PFSK-1 (cell line): ENCODE results near the gene SEPTIN11.

ENCODE experiments used
- FOXP2 ChIP-seq: optimal IDR thresholded peaks from 2 replicates; pipeline ENCODE3; 2011; ENCODE audit warnings: borderline replicate concordance, control low read depth, inconsistent platforms; ENCODE audit not compliant: insufficient read depth; ENCODE audit errors: extremely low read length, extremely low read depth
- POLR2AphosphoS5 ChIP-seq: IDR thresholded peaks from 2 replicates; pipeline ENCODE4 v1.6.1; 2012; ENCODE audit warnings: low read depth, mild to moderate bottlenecking, control low read depth, low read length, moderate library complexity
- SIN3A ChIP-seq: IDR thresholded peaks from 2 replicates; pipeline ENCODE4 v1.6.1; 2012; ENCODE audit warnings: mild to moderate bottlenecking, low read length, moderate library complexity, borderline replicate concordance; ENCODE audit not compliant: insufficient read depth
- TAF1 ChIP-seq: IDR thresholded peaks from 2 replicates; pipeline ENCODE4 v1.6.1; 2012; ENCODE audit warnings: low read length, control low read depth, borderline replicate concordance; ENCODE audit not compliant: insufficient read depth
- TF ChIP-seq, protein P1 (sequence below), 2 experiments: IDR thresholded peaks; 2 replicates each; pipeline versions ENCODE4 v1.6.1 to v1.8.0; 2011 to 2012; ENCODE audit warnings: low read depth in 2 of 2, low read length in 2 of 2, control low read depth in 1 of 2, inconsistent platforms in 1 of 2, mild to moderate bottlenecking in 1 of 2, moderate library complexity in 1 of 2; ENCODE audit not compliant: insufficient read depth in 1 of 2

DNA sequence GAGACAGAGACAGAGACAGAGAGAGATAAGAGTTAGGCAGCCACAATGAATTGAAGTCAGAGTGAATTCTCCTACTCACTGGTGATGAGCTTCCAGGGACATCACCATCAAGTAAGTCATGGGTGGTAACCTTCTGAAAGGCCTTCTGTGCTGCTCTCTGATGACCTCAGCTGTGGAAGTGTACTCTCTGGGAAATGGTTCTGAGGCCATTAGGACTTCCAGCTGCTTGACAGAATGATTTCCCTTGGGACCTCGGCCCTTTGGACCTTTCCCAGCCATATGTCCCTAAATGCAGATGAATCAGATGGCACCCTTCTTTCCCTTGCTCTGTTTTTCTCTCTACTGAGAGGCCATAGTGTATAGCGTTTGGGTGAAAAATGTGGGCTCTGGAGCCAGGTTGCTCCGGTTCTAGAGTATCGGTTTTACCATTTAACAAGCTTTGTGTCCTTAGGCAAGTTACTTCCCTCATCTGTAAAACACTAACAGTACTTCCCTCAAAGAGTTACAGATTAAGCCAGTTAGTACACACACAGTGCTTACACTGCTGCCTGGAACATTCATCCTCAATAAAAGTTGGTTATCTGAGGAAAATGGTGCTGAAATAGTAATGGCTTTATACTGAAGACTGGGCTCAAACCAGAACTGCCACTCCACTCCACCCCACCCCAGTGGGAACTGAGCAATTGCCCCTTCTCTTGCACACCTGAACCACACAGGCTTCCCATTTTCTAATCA, 7.6 kb downstream of the SEPTIN11 start:
- TF ChIP-seq SIN3A: no peak
- no peak for TF ChIP-seq POLR2AphosphoS5
- TF ChIP-seq, protein P1, sequence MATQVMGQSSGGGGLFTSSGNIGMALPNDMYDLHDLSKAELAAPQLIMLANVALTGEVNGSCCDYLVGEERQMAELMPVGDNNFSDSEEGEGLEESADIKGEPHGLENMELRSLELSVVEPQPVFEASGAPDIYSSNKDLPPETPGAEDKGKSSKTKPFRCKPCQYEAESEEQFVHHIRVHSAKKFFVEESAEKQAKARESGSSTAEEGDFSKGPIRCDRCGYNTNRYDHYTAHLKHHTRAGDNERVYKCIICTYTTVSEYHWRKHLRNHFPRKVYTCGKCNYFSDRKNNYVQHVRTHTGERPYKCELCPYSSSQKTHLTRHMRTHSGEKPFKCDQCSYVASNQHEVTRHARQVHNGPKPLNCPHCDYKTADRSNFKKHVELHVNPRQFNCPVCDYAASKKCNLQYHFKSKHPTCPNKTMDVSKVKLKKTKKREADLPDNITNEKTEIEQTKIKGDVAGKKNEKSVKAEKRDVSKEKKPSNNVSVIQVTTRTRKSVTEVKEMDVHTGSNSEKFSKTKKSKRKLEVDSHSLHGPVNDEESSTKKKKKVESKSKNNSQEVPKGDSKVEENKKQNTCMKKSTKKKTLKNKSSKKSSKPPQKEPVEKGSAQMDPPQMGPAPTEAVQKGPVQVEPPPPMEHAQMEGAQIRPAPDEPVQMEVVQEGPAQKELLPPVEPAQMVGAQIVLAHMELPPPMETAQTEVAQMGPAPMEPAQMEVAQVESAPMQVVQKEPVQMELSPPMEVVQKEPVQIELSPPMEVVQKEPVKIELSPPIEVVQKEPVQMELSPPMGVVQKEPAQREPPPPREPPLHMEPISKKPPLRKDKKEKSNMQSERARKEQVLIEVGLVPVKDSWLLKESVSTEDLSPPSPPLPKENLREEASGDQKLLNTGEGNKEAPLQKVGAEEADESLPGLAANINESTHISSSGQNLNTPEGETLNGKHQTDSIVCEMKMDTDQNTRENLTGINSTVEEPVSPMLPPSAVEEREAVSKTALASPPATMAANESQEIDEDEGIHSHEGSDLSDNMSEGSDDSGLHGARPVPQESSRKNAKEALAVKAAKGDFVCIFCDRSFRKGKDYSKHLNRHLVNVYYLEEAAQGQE (IDR thresholded peaks at IDR 0.05; ENCODE audit: insufficient read depth in 1 of 2, low read depth in 2 of 2, low read length in 2 of 2): no peak
- no peak for TF ChIP-seq TAF1
- TF ChIP-seq FOXP2: no peak
